Renal pelvis (tissue), 4 donors: ENCODE data around the gene DIPK1A. TPM values are rescaled to one million over a fixed set of nuclear protein-coding genes. Genes with fewer than 3 reads are reported as not detected.
"Not testable (repeated sequence)": the region's sequence is repeated elsewhere in the genome, so short reads cannot be mapped to it uniquely, and the experiment has no call there.

ENCODE experiments used
- DNase-seq: peaks from one replicate; pipeline ENCODE4 v3.0.0-alpha.2; 2013
- polyA plus RNA-seq, 3 donors: library from polyadenylated mRNA; unstranded; fragments of 120-200 nt; gene quantifications; one replicate each; pipeline ENCODE4 v1.2.1, GENCODE V29; 2013; ENCODE audit not compliant: insufficient read length in 3 of 3

The DIPK1A gene
- polyA plus RNA-seq, 3 donors = 6.7 to 8.9 (median 7.7) TPM

DNA sequence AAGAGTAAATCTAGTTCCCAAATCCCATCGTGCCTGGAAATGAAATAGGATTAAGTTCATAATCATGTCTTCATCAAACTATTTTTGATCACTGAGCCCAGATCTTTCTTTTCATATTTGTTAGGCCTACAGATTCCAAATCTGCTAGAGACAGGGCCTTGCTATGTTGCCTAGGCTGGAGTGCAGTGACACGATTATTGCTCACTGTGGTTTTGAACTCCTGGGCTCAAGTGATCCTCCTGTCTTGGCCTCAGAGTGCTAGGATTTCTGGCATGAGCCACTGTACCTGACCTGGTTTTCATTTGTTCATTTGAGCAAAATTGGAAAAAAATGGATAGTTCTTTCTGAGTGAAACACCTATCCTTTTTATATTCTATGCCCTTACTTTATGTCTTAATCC is 28.0 kb upstream of the DIPK1A start:
- no peak for DNase-seq

DNA sequence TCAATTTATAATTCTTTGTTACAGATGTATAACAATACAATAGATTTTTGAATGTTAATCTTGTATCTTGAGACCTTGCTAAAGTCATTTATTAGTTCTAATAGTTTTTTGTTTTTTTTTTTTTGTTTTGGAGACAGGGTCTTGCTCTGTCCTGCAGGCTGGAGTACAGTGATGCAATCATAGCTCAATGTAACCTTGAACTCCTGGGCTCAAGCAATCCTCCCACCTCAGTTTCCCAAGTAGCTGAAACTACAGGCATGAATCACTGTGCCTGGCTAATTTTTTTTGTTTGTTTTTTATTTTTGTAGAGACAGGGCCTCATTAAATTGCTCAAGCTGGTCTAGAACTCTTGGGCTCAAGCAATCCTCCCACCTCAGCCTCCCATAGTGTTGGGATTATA is 26.2 kb upstream of the DIPK1A start:
- DNase-seq = no peak

DNA sequence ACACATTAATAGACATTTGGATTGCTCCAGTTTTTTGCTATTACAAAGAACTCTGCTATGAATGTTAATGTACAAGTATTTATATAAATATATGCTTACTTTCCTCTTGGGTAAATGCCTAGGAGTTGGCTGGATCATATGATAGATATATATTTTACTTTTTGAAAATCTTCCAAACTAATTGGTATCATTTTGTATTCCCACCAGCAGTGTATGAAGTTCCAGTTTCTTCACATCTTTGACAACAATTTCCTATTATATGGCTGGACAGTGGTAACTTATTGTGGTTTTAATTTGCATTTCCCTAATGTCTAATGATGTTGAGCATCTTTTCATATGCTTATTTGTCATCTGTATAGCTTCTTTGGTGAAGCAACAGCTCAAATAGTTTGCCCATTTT is 23.8 kb upstream of the DIPK1A start:
- no peak for DNase-seq

DNA sequence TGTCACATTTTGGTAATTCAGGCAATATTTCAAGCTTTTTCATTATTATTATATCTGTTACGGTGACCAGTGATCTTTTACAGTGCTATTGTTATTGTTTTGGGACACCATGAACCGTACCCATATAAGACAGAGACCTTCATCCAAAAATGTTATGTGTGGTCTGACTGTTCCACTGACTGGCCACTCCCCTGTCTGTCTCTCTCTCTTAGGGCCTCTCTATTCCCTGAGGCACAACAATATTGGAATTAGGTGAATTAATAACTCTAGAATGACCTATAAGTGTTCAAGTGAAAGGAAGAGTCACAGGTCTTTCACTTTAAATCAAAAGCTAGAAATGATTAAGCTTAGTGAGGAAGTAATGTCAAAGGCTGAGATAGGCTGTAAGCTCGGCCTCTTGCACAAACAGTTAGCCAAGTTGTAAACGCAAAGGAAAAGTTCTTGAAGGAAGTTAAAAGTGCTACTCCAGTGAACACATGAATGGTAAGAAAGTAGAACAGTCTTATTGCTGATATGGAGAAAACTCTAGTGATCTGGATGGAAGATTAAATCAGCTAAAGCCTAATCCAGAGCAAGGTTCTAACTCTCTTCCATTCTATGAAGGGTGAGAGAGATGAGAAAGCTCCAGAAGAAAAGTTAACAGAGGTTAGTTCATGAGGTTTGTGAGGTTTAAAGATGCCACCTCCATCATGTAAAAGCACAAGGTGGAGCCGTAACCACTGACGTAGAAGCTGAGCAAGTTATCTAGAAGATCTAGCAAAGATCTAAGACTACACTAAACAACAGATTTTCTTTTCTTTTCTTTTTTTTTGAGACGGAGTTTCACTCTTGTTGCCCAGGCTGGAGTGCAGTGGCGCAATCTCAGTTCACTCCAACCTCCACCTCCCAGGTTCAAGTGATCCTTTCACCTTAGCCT is 19.7 kb upstream of the DIPK1A start:
- DNase-seq = no peak

DNA sequence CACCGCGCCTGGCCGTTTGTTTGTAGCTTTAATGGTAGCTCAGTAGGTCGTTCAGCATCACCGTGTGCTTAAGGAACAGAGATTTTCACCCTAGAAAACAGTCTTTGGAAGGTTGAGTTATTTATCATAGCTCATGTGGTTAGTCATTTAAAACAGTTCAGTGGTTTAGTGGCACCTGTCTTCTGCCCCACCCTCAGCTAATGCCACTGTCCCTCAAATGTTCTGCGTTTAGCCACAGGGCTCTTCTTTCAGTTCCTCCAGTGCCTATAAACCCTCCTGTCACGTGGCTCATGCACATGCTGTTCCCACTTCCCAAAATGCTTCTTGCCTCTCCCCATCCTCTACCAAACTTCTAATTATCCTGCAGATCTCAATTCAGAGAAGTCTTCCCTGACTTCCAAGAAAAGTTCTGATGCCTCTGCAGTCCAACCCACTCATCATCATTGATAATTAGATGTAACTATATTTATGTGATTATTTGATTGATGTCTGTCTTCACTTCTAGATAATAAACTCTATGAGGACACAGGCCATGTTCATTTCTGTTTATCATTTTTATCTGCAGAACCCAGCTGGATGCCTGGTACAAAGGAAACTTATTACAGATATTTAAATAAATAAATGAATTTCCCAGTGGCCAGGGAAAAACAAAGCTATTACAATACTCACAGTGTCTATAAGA is 14.4 kb upstream of the DIPK1A start:
- no peak for DNase-seq

DNA sequence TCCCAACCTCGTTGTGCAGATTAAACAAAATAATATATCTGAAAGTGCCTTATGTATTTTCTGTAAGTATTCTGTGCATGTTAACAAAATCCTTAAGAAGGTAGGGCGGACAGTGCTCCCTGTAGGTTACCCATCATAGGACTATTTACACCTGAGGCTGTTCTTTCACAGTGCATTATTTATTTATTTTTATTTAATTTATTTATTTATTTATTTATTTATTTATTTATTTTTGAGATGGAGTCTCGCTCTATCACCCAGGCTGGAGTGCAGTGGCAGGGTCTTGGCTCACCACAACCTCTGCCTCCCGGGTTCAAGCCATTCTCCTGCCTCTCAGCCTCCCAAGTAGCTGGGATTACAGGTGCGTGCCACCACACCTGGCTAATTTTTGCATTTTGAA is 12.8 kb upstream of the DIPK1A start:
- not testable (repeated sequence) for DNase-seq

DNA sequence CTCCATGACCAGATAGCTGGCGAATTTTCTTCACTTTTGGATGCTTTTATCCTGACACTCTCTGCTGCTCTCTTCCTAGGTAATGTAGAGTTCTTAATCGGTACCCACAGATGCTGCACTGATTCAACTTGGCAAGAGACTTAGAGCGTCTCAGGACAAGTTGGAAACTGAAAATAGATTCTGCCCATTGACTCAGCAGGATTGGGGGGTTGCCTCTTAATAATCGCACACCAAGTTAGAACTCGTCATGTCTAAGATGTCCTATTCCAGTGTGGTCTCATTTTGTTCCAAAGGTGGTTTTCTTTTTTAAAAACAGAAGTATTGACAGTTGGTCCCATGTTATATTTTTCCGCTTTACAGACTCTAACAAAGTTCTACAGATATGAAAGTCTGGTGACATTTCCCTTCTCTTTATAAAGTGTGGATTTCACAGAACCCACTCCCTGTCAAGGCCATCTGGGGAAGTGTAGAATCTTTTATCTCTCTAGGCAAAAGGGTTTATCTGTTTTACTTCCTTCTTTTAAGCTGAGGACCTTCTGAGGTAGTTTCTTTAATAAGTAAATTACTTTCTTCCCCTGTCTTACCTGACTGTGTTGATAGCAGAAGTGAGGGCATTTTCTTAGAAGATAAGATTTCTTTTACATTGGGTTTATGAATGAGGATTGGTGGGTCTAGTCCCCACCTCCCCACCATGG is 12.1 kb upstream of the DIPK1A start:
- DNase-seq = no peak

DNA sequence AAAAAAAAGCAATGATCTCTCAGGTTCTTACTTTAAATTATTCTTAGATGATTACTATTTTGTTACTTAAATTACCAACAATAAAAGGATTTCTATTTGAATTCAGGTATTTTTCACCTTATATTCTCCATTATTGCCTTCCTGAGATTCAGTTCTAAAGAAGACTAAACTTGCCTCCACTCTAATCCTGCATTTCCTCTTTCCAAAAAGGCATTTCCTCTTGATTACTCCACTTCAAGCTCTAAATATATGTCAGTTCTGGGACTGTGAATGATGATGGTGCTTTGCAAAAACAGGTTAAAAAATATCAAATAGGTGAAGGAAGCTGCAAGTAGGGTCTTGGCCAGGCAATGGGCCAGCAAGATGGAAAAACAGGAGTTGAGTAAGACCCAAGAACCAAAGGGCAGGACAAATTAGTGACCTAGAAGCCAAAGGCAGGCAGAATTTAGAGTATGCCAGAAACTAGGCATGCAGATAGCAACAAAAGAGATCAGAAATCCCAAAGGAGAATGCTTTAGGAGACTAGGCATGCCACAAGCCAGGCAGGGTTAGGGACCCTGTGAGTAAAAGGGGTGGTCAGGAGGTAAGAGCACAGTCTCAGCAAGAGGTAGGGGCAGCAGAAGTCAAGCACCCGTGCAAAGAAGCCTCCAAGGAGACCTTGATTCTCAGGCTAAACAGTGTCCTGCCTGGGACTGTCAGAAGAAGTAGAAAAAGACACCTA is 11.3 kb upstream of the DIPK1A start:
- no peak for DNase-seq

DNA sequence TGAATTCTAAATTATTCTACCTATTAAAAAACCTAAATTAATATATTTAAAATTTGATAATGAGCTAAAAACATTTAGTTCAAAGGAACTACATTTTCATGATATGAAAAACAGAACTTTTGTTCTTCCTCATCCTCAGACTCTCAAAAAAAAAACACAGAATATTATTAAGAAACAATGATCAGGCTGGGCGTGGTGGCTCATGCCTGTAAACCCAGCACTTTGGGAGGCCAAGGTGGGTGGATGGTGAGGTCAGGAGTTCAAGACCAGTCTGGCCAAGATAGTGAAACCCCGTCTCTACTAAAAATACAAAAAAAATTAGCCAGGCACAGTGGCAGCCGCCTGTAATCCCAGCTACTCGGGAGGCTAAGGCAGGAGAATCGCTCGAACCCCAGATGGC is 10.7 kb upstream of the DIPK1A start:
- not testable (repeated sequence) for DNase-seq

DNA sequence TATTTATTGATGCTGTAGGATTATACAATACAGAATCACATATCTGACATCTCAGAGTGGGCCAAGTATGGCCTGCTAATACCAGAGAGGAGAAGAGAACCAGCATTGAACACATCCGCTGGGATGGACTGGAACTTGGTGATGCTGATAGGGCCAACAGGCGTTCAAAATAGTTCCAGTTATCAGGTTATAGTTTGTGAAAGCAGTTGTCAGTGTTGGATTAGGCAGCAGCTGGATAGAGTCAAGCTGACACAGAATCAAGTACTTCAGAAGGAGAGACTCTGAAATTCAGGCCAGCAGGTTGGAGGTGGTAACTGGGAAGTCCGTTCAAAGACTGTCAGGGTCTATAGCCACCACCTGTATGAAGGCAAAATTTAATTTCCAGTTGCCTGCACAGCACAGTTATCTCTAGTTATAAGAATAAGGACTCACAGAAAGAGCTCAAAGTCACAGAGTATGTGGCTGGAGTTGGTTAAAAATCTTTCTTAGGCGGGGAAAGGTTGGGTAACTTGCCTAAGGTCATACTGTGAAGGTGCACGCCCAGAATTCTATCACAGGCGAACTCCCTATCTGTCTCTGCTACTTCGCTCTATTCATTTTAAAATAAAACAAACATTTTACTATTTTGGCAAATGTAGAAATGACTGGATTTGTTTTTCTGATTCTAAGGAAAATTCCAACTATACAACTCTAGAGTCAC is 9.9 kb upstream of the DIPK1A start:
- no peak for DNase-seq

DNA sequence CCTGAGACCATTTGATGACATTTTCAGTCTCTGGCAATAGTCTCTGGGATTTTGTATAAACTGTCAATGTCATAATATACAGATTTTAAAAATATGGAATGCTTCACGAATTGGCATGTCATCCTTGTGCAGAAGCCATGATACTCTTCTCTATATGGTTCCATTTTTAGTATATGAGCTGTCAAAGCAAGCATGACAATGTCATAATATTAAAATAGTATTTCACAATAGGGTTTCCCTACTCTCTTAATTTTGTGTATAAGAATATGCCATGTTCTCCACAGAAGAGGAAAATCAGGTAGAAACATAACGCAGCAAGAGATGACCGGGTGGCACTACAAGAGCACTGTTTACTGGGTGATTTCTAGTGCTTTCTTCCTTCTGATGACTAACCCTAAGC is 8.3 kb upstream of the DIPK1A start:
- no peak for DNase-seq

DNA sequence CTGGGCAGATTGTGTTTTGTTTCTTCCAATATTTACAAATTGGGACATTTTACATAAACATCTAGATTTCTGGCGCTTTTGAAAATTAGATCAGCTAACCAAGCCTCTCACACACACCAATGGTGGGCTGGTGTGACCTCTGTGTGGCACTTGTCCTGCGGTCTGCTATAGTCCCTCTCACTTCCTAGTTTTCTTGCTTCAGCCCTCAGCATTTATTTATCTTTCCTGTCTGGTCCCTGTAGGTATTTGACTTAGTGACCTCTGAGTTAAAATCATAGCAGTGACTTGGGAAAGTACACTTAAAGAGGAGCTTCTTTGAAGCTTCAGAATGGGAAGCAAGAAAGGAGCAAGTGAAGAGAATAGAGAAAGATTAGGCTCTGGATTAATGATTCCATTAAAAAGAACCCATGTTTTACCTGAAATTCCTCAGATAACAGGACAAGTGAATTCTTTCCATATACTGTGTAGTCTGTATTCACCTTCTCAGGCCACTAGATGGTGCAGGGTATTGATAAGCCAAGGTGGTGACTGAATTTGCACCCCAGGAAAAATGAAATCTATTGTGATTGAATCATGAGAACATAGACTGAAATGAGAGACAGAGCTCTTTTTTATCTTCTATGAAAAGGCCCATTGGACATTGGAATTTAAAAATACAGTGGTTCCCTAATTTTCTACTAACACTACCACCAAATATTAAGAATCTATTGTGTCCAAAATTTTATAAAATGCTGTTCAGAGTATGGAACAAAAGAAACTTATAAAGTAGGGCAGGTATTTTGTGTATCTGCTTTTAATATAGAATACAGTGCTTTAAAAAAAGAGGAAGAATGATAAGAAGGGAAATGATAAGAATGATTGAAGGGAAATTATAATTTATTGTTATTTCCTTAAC is 7.1 kb upstream of the DIPK1A start:
- no peak for DNase-seq

DNA sequence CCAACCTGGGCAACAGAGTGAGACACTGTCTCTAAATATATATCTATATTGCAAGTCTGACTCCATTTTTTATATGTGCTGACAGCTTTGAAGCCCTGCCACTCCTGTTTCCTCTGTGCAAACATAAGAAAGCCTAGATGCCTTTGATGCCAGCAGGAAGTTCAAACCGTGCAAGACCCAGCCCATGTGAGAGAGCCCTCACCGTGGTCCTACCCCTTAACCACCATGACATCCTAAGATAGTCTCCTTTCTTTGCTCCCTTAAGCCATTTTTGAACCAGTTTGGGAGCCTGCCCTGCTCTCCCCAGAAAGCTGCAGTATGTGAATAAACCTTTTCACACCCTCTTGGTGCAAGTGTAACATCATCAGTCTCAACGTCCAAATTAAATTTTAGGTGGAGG is 3.7 kb upstream of the DIPK1A start:
- no peak for DNase-seq

DNA sequence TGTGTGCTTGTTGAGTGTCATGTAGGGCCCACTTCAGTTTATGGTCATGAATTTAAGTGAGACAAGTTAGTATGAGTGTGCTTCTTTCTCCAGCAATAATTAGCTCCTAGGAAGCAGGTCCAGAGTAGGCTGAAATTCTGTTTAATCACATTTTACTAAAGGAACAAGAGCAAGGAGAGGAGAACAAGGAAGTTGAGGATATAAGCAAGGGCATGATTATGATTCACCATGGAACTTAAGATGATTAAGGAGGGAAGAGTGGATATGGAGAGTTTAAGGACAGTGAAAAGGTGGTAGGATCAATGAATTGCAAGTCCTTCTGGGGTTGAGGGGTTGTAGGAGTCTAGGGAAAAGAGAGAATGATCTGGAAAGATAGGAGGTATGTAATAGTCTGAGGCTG is 3.1 kb upstream of the DIPK1A start:
- no peak for DNase-seq

DNA sequence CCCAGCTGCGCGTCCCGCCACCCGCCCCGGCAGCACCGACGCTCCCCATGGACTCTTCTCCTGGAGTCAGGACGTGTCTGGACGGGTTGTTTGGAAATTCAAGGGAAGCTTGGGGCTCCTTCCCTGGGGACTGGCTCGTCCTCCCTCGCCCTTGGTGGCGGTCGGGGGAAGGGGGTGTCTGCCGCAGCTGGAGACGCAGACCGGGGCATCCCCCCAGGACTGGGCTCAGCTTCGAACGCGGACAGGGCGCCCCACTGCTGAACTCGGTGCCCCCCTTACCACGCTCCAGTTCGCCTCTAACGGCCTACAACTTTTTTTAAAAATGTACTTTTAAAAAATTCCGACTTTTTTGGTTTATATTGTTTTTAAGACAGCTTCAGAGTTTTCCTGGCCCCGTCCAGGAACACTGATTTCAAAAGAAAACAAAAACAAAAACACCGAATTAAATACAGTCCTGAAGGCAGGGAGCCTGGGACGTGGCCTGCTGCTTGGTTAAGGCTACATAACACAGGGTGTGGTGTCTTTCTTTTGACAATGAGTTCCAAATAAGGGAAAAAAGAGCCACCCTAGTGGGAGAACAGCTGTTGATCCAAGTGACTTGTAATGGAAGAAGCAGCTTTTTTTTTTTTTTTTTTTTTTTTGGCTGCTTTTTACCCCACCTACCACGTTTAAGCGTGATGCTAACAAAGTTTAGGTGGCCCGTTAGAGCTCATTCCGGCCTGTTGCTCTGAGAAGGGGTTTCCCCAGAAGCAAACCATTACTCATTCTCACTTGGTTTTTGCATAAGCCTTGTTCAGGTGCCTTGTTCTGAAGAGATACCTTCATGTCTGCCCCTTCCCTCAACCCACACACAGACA is 862 bp upstream of the DIPK1A start:
- DNase-seq = peak; percentile 39

DNA sequence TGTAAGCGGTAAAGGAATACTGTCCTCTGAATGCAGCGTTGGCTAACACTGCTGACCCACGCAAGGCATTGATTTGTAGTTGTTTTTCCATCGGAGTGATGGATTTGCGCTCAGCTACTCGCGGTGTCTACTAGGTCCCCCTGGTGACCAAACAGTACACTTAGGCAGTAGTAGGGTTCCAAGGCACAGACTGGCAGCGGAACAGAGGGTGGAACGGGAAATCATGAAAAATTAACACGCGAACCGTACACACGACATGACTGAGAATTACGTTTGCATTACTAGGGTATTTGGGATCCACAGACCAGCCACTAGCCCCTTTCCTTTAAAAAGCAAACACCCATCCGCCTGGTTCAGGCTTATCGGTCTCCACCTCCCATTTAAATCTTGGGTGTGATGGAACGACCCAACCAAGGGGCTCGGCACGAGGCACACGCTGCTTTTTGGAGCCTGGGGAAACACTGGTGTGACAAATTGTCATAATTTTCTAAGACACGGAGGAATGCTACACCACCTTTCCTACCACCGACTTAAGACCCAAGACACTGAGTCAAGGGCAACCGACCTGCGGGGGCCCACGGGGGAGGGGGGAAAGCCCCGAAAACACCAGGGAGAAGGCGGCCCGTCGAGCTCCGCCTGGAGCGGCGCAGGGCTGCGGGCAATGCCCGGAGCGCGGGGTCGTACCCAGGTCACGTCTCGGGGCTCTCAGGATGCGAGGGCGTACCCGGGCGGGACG is 699 bp downstream of the DIPK1A start:
- DNase-seq = peak; percentile 68

DNA sequence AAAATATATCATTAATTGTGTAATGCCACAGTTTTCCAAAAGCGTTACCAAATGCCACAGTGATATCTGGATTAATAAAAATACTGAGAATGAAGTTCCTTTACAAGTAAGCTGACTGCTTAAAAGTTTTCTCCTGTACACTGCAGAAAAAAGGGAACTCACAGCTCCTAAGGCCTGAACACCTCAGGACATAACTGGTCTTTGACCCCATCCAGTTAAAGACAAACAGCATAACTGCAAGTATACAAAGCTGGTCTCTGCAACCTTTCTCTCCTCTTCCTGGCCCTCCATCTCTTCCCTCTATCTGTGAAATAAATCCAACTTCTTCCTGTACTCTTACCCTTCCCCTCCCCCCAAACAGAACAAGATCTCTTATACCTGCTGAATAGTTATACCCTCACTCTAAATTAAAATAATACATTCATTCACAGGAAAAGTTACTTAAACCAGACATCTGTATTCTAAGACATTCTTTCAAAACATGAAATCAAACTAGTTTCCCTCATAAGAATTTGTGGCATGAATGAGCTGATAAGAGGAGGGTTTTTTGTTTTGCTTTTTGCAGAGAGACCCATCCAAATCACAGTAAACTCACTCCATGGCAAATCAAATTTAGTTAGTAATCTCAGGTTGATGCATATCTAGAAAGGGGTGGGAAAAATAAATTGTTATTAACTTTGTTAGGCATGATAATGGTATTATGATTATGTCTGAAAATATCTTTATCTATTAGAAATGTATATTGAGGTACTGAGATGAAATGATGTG is 2.9 kb downstream of the DIPK1A start:
- DNase-seq = no peak
